K562 (cell line): ENCODE data around the gene RBM3. TPM values are rescaled to one million over a fixed set of nuclear protein-coding genes. Genes with fewer than 3 reads are reported as not detected.

Experiments used
- ATF7 ChIP-seq: fragments of 450-650 bp; IDR thresholded peaks from 2 replicates; pipeline ENCODE4 v1.7.1; 2014; ENCODE audit warnings: mild to moderate bottlenecking, moderate library complexity
- EGR1 ChIP-seq: fragments of 450-650 bp; conservative IDR thresholded peaks from 2 replicates; pipeline ENCODE4 v1.6.1; 2017; ENCODE audit warnings: mild to moderate bottlenecking
- GATAD2B ChIP-seq: fragments of 450-650 bp; IDR thresholded peaks from 2 replicates; pipeline ENCODE4 v1.6.1; 2017; ENCODE audit warnings: mild to moderate bottlenecking, borderline replicate concordance
- GTF2A2 ChIP-seq: IDR thresholded peaks from 2 replicates; pipeline ENCODE4 v1.6.1; 2016; ENCODE audit warnings: mild to moderate bottlenecking, missing genetic modification characterization, missing compliant biosample characterization
- HIVEP1 ChIP-seq: fragments of 250-450 bp; sonication (Bioruptor Pico); IDR thresholded peaks from 2 replicates; pipeline ENCODE4 v1.4.0; 2020; ENCODE audit warnings: mild to moderate bottlenecking
- PCBP2 ChIP-seq: fragments of 200-400 bp; formaldehyde crosslinking; IDR thresholded peaks from 2 replicates; pipeline ENCODE4 v1.6.1; 2018; ENCODE audit warnings: low read length, low read depth, mild to moderate bottlenecking, moderate library complexity; ENCODE audit not compliant: poor library complexity, severe bottlenecking
- PTBP1 ChIP-seq: fragments of 200-400 bp; formaldehyde crosslinking; IDR thresholded peaks from 2 replicates; pipeline ENCODE4 v1.6.1; 2017; ENCODE audit warnings: low read depth, low read length
- SAP30 ChIP-seq: fragments of 200-600 bp; sonication (generic); IDR thresholded peaks from 2 replicates; pipeline ENCODE4 v1.6.1; 2012; ENCODE audit warnings: borderline replicate concordance, low read depth, mild to moderate bottlenecking, moderate library complexity, low read length, control low read depth, inconsistent platforms; ENCODE audit not compliant: insufficient read depth, poor library complexity, severe bottlenecking
- SP1 ChIP-seq: sonication (generic); formaldehyde crosslinking; IDR thresholded peaks from 2 replicates; pipeline ENCODE4 v1.8.1; 2022; ENCODE audit warnings: mild to moderate bottlenecking, missing genetic modification reagents
- STAT5B ChIP-seq: fragments of 250-450 bp; sonication (Bioruptor Pico); IDR thresholded peaks from 2 replicates; pipeline ENCODE4 v1.8.0; 2021; ENCODE audit warnings: mild to moderate bottlenecking, inconsistent platforms
- polyA plus RNA-seq, 8 experiments: library from polyadenylated mRNA; depleted of rRNA in 4 of 8; stranded (reverse) in 5 of 8; unstranded in 3 of 8; fragments of >200 nt; fragmentation: Nextera tagmentation in 2 of 8; fragmentation: Illumina TruSeq in 1 of 8; extraction: Ambion mirVana in 2 of 8; extraction: Trizol in 1 of 8; gene quantifications; 2 replicates each; pipeline versions ENCODE4 v1.2.1 to v1.2.3, GENCODE V29; 2011 to 2014; ENCODE audit warnings: inconsistent platforms in 1 of 8, missing spikeins in 1 of 8
- total RNA-seq, 7 experiments: library from RNA; depleted of rRNA in 6 of 7; stranded (reverse); fragments of >200 nt in 6 of 7; fragmentation: Illumina TruSeq in 2 of 7; extraction: Trizol in 2 of 7; gene quantifications; 2 replicates each; pipeline versions ENCODE4 v1.2.1 to v1.2.3, GENCODE V29; 2011 to 2021; ENCODE audit warnings: low replicate concordance in 1 of 7
- TF ChIP-seq, protein P1 (sequence below), 2 experiments: fragments of 450-650 bp; IDR thresholded peaks; 2 replicates each; pipeline ENCODE4 v1.6.1; 2018; ENCODE audit warnings: mild to moderate bottlenecking in 2 of 2, low read depth in 1 of 2; ENCODE audit not compliant: partially characterized antibody in 2 of 2
- TF ChIP-seq, protein P2 (sequence below): fragments of 450-650 bp; IDR thresholded peaks from 2 replicates; pipeline ENCODE4 v1.6.1; 2016; ENCODE audit warnings: low read depth
- TF ChIP-seq, protein P3 (sequence below): fragments of 450-650 bp; IDR thresholded peaks from 2 replicates; pipeline ENCODE4 v1.7.0; 2016; ENCODE audit warnings: borderline replicate concordance

RBM3 gene
- total and polyA plus RNA-seq, 9 of the 15 experiments (the other 6 are each of a cell fraction or from before 2014, with no cell fraction given), result 70.3 to 272 (median 209) TPM

DNA sequence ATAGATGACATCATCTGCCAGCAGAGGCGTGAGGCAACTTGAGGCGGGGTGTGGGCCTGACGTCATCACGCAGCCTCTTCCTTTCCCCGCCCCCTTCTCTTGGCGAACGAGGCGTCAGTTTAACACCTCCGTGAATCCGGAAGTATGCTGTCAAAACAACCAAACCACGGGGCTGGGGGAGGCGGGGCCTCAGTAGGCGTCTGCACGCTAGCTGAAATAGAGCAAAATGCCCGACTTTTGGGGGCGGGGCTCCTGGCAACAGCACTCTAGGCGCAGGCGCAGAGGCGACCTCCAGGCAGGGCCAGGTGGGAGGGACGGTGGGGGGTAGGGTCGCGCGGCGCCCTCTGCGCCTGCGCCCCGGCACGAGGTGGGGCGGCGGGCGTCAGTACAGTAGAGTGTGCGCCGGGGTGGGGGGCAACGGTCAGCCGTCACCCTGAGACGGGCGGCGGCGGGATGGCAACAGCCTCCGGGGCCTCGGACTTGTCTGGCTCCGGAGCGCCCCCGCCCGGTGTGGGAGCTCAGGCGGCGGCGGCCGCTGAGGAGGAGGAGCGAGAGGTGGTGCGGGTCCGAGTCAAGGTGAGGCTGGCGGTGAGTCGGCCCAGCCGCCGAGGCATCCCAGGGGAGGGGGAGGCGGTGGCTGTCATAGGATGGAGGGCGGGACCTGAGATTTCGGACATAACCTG is 34.8 kb upstream of the RBM3 start, which contains the start of gene TBC1D25 (continued):
- TF ChIP-seq, protein P1, sequence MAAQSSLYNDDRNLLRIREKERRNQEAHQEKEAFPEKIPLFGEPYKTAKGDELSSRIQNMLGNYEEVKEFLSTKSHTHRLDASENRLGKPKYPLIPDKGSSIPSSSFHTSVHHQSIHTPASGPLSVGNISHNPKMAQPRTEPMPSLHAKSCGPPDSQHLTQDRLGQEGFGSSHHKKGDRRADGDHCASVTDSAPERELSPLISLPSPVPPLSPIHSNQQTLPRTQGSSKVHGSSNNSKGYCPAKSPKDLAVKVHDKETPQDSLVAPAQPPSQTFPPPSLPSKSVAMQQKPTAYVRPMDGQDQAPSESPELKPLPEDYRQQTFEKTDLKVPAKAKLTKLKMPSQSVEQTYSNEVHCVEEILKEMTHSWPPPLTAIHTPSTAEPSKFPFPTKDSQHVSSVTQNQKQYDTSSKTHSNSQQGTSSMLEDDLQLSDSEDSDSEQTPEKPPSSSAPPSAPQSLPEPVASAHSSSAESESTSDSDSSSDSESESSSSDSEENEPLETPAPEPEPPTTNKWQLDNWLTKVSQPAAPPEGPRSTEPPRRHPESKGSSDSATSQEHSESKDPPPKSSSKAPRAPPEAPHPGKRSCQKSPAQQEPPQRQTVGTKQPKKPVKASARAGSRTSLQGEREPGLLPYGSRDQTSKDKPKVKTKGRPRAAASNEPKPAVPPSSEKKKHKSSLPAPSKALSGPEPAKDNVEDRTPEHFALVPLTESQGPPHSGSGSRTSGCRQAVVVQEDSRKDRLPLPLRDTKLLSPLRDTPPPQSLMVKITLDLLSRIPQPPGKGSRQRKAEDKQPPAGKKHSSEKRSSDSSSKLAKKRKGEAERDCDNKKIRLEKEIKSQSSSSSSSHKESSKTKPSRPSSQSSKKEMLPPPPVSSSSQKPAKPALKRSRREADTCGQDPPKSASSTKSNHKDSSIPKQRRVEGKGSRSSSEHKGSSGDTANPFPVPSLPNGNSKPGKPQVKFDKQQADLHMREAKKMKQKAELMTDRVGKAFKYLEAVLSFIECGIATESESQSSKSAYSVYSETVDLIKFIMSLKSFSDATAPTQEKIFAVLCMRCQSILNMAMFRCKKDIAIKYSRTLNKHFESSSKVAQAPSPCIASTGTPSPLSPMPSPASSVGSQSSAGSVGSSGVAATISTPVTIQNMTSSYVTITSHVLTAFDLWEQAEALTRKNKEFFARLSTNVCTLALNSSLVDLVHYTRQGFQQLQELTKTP (IDR thresholded peaks at IDR 0.05; ENCODE audit: low read depth in 1 of 2, partially characterized antibody in 2 of 2), result no peak
- no peak for TF ChIP-seq STAT5B
- TF ChIP-seq GTF2A2 (tag), result no peak
- no peak for TF ChIP-seq HIVEP1 (CRISPR knock-in tag)
- peak; percentile 52; the same call in 1 of the 2 replicates for TF ChIP-seq SP1 (CRISPR knock-in tag)
- TF ChIP-seq, protein P2, sequence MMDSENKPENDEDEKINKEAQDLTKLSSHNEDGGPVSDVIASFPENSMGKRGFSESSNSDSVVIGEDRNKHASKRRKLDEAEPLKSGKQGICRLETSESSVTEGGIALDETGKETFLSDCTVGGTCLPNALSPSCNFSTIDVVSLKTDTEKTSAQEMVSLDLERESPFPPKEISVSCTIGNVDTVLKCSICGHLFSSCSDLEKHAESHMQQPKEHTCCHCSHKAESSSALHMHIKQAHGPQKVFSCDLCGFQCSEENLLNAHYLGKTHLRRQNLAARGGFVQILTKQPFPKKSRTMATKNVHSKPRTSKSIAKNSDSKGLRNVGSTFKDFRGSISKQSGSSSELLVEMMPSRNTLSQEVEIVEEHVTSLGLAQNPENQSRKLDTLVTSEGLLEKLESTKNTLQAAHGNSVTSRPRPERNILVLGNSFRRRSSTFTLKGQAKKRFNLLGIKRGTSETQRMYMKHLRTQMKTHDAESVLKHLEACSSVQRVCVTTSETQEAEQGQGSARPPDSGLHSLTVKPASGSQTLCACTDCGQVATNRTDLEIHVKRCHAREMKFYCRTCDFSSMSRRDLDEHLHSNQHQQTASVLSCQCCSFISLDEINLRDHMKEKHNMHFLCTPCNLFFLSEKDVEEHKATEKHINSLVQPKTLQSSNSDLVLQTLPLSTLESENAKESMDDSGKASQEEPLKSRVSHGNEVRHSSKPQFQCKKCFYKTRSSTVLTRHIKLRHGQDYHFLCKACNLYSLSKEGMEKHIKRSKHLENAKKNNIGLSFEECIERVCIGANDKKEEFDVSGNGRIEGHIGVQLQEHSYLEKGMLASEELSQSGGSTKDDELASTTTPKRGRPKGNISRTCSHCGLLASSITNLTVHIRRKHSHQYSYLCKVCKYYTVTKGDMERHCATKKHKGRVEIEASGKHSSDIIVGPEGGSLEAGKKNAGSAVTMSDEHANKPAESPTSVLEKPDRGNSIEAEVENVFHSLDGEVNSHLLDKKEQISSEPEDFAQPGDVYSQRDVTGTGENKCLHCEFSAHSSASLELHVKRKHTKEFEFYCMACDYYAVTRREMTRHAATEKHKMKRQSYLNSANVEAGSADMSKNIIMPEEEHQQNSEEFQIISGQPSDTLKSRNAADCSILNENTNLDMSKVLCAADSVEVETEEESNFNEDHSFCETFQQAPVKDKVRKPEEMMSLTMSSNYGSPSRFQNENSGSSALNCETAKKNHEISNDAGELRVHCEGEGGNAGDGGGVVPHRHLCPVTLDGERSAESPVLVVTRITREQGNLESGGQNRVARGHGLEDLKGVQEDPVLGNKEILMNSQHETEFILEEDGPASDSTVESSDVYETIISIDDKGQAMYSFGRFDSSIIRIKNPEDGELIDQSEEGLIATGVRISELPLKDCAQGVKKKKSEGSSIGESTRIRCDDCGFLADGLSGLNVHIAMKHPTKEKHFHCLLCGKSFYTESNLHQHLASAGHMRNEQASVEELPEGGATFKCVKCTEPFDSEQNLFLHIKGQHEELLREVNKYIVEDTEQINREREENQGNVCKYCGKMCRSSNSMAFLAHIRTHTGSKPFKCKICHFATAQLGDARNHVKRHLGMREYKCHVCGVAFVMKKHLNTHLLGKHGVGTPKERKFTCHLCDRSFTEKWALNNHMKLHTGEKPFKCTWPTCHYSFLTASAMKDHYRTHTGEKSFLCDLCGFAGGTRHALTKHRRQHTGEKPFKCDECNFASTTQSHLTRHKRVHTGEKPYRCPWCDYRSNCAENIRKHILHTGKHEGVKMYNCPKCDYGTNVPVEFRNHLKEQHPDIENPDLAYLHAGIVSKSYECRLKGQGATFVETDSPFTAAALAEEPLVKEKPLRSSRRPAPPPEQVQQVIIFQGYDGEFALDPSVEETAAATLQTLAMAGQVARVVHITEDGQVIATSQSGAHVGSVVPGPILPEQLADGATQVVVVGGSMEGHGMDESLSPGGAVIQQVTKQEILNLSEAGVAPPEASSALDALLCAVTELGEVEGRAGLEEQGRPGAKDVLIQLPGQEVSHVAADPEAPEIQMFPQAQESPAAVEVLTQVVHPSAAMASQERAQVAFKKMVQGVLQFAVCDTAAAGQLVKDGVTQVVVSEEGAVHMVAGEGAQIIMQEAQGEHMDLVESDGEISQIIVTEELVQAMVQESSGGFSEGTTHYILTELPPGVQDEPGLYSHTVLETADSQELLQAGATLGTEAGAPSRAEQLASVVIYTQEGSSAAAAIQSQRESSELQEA, result no peak
- TF ChIP-seq PTBP1, result no peak
- TF ChIP-seq, protein P3, sequence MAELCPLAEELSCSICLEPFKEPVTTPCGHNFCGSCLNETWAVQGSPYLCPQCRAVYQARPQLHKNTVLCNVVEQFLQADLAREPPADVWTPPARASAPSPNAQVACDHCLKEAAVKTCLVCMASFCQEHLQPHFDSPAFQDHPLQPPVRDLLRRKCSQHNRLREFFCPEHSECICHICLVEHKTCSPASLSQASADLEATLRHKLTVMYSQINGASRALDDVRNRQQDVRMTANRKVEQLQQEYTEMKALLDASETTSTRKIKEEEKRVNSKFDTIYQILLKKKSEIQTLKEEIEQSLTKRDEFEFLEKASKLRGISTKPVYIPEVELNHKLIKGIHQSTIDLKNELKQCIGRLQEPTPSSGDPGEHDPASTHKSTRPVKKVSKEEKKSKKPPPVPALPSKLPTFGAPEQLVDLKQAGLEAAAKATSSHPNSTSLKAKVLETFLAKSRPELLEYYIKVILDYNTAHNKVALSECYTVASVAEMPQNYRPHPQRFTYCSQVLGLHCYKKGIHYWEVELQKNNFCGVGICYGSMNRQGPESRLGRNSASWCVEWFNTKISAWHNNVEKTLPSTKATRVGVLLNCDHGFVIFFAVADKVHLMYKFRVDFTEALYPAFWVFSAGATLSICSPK, result no peak
- no peak for TF ChIP-seq GATAD2B
- TF ChIP-seq PCBP2, result no peak
- TF ChIP-seq EGR1, result peak; percentile 53
- no peak for TF ChIP-seq SAP30
- TF ChIP-seq ATF7, result peak; percentile 100
